VCaP (cell line): ENCODE data around the gene ROBO1.

Source experiments
- H3K27ac ChIP-seq: fragments of 450-650 bp; 2 replicates; pipeline ENCODE4 v1.5.1; 2017
- CTCF ChIP-seq: fragments of 450-650 bp; conservative IDR thresholded peaks from 2 replicates; pipeline ENCODE4 v1.5.1; 2017; ENCODE audit warnings: mild to moderate bottlenecking, moderate library complexity

ROBO1 gene

GRCh38 chr3:79773291-79773690 lies 5.5 kb upstream of the ROBO1 start:
- TF ChIP-seq CTCF: no peak
- no peak overlapping the region for H3K27ac ChIP-seq

- no peak overlapping the region for H3K27ac ChIP-seq
- no peak for TF ChIP-seq CTCF
These were observed 1.4 kb upstream of the ROBO1 start for GRCh38 chr3:79769229-79769628.

GRCh38 chr3:79767194-79767904 lies 449 bp downstream of the ROBO1 start:
- no peak overlapping the region for H3K27ac ChIP-seq
- no peak for TF ChIP-seq CTCF

GRCh38 chr3:79766496-79767193 lies 1.2 kb downstream of the ROBO1 start:
- TF ChIP-seq CTCF: no peak
- H3K27ac ChIP-seq: no peak overlapping the region

GRCh38 chr3:79765911-79766310 lies 1.9 kb downstream of the ROBO1 start:
- H3K27ac ChIP-seq: no peak overlapping the region
- TF ChIP-seq CTCF: no peak

GRCh38 chr3:79761441-79761840 lies 6.4 kb downstream of the ROBO1 start:
- no peak overlapping the region for H3K27ac ChIP-seq
- no peak for TF ChIP-seq CTCF

GRCh38 chr3:79751703-79752102 lies 16.1 kb downstream of the ROBO1 start:
- H3K27ac ChIP-seq: no peak overlapping the region
- TF ChIP-seq CTCF: no peak
